Measurements from ENCODE around the gene ITGA2.

ITGA2 gene

DNA sequence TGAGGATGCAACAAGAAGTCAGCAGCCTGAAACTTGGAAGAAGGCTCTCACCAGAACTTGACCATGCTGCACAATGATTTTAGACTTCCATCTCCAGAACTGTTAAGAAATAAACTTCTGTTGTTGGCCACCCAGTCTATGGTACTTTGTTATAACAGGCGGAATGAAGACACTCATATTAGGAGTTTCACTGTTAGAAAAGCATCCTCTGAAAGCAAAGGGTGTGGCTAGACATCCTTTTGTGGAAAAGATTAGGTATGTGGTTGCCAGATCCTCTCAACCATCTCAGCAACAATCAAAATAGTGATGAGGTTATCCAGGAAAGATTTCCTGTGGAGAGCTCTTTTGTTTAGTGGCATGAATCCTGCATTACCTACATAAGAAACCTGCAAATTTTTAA lies 20.7 kb downstream of the ITGA2 start:
- CTCF ChIA-PET: interaction anchor here (1.4 to 1.6 kb wide), 2 partner anchors 25 to 64 kb away, joined by 3 read pairs; no protein-coding TSS in a partner anchor
- DNase-seq (ENCODE audit: extremely low spot score): no peak
- POLR2A ChIA-PET: no interaction called here
- no peak for TF ChIP-seq CTCF (IDR thresholded peaks at IDR 0.05; ENCODE audit: control extremely low read depth, extremely low read depth, low read depth, missing control alignments)

- DNase-seq (ENCODE audit: extremely low spot score): no peak
- ChIA-PET CTCF (interaction anchor here (1.6 kb wide), 1 partner anchor 63 kb away, joined by 3 read pairs; no protein-coding TSS in a partner anchor), POLR2A (no interaction called here)
- no peak for TF ChIP-seq CTCF (IDR thresholded peaks at IDR 0.05; ENCODE audit: control extremely low read depth, extremely low read depth, low read depth, missing control alignments)
These were observed 21.7 kb downstream of the ITGA2 start for GRCh38 chr5:53010814-53011213.

DNA sequence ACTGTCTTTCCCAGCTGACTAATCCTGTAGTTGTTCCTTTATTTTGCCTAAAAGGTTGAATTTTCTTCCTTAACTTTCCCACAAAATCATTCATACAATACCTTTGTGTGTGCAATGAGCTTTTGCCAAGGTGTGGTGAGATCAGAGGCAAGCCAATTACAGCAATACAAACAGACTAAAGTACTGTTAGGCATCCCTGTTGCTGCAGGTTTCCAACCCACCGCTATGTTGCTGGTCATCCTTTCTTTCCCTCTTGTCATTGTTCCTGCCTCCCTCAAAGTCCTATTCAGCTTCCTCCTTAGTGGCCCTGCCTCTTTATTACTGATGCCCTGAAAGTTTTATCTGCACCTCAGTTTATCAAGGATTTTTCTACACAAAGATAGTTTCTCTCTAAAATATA lies 22.1 kb downstream of the ITGA2 start:
- POLR2A ChIA-PET: no interaction called here
- no peak for DNase-seq (ENCODE audit: extremely low spot score)
- no peak for TF ChIP-seq CTCF (IDR thresholded peaks at IDR 0.05; ENCODE audit: control extremely low read depth, extremely low read depth, low read depth, missing control alignments)
- CTCF ChIA-PET: interaction anchor here (1.6 kb wide), 1 partner anchor 63 kb away, joined by 3 read pairs; no protein-coding TSS in a partner anchor

GRCh38 chr5:53013857-53014256 lies 24.7 kb downstream of the ITGA2 start:
- POLR2A ChIA-PET: no interaction called here
- CTCF ChIA-PET: no interaction called here
- TF ChIP-seq CTCF (IDR thresholded peaks at IDR 0.05; ENCODE audit: control extremely low read depth, extremely low read depth, low read depth, missing control alignments): no peak
- no peak for DNase-seq (ENCODE audit: extremely low spot score)

GRCh38 chr5:53017383-53017782 lies 28.2 kb downstream of the ITGA2 start:
- no peak for DNase-seq (ENCODE audit: extremely low spot score)
- TF ChIP-seq CTCF (IDR thresholded peaks at IDR 0.05; ENCODE audit: control extremely low read depth, extremely low read depth, low read depth, missing control alignments): no peak
- CTCF ChIA-PET: interaction anchor here (0.9 to 1.1 kb wide), 2 partner anchors 19 to 72 kb away, joined by 3 read pairs; no protein-coding TSS in a partner anchor
- POLR2A ChIA-PET: no interaction called here

- CTCF ChIA-PET: interaction anchor here (1.1 kb wide), 1 partner anchor 71 kb away, joined by 3 read pairs; no protein-coding TSS in a partner anchor
- TF ChIP-seq CTCF (IDR thresholded peaks at IDR 0.05; ENCODE audit: control extremely low read depth, extremely low read depth, low read depth, missing control alignments): no peak
- POLR2A ChIA-PET: no interaction called here
- DNase-seq (ENCODE audit: extremely low spot score): no peak
These were observed 28.7 kb downstream of the ITGA2 start for GRCh38 chr5:53017794-53018391.
